Neutrophil (primary cell): Measurements from ENCODE around the gene CENPN.

Experiments
- H3K27ac ChIP-seq: fragments of 200-600 bp; sonication (generic); 2 replicates; pipeline ENCODE4 v1.5.1; 2016; ENCODE audit warnings: mild to moderate bottlenecking, moderate library complexity
- H3K27me3 ChIP-seq: fragments of 200-600 bp; sonication (generic); 2 replicates; pipeline ENCODE4 v1.6.0; 2016; ENCODE audit warnings: mild to moderate bottlenecking
- H3K36me3 ChIP-seq: fragments of 200-600 bp; sonication (generic); 2 replicates; pipeline ENCODE4 v1.5.1; 2017
- H3K4me1 ChIP-seq, 2 experiments: fragments of 200-600 bp in 1 of 2; sonication (generic) in 1 of 2; 1 replicate in 1 of 2; 2 replicates in 1 of 2; pipeline versions ENCODE4 v1.5.1 to v1.6.1; 2013 to 2016; ENCODE audit warnings: low read depth in 1 of 2, low read length in 1 of 2, mild to moderate bottlenecking in 1 of 2, moderate library complexity in 1 of 2; ENCODE audit not compliant: control insufficient read depth in 1 of 2, insufficient read depth in 1 of 2
- H3K4me3 ChIP-seq, 2 experiments: fragments of 200-600 bp in 1 of 2; sonication (generic) in 1 of 2; 1 replicate in 1 of 2; 2 replicates in 1 of 2; pipeline ENCODE4 v1.5.1; 2013 to 2016; ENCODE audit warnings: low read depth in 1 of 2, low read length in 1 of 2, mild to moderate bottlenecking in 1 of 2, moderate library complexity in 1 of 2
- H3K9me3 ChIP-seq: fragments of 200-600 bp; sonication (generic); 2 replicates; pipeline ENCODE4 v1.5.1; 2016
- TF ChIP-seq, protein P1 (sequence below): fragments of 200-600 bp; sonication (generic); IDR thresholded peaks from 2 replicates; pipeline ENCODE4 v1.5.1; 2016; ENCODE audit warnings: antibody characterized with exemption

The CENPN gene

DNA sequence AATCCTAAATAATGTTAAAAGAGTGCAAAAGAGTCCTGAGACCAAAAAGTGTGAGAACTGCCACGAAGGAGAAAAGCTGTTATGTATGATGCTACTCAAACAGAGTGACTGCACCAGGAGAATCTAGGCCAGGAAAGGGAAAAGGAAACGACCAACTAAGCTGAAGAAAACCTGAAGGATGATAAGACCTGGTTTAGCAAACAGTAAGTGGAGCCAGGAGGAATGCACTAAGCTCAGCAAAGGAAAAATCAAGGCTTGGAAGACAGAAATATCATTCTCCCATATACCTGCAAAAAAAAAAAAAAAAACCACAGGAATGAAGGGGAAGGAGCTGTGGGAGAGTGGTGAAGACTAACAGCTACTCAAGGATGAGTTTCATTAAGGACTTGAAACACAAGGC lies 21.4 kb upstream of the CENPN start:
- H3K9me3 ChIP-seq = no peaks in the 10 kb centered on the region
- TF ChIP-seq, protein P1, sequence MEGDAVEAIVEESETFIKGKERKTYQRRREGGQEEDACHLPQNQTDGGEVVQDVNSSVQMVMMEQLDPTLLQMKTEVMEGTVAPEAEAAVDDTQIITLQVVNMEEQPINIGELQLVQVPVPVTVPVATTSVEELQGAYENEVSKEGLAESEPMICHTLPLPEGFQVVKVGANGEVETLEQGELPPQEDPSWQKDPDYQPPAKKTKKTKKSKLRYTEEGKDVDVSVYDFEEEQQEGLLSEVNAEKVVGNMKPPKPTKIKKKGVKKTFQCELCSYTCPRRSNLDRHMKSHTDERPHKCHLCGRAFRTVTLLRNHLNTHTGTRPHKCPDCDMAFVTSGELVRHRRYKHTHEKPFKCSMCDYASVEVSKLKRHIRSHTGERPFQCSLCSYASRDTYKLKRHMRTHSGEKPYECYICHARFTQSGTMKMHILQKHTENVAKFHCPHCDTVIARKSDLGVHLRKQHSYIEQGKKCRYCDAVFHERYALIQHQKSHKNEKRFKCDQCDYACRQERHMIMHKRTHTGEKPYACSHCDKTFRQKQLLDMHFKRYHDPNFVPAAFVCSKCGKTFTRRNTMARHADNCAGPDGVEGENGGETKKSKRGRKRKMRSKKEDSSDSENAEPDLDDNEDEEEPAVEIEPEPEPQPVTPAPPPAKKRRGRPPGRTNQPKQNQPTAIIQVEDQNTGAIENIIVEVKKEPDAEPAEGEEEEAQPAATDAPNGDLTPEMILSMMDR = no peak
- H3K4me1 ChIP-seq = no peaks in the 10 kb centered on the region
- no peaks in the 10 kb centered on the region for H3K36me3 ChIP-seq
- no peak overlapping the region for H3K27ac ChIP-seq
- no peaks in the 10 kb centered on the region for H3K27me3 ChIP-seq
- H3K4me3 ChIP-seq = no peak overlapping the region

DNA sequence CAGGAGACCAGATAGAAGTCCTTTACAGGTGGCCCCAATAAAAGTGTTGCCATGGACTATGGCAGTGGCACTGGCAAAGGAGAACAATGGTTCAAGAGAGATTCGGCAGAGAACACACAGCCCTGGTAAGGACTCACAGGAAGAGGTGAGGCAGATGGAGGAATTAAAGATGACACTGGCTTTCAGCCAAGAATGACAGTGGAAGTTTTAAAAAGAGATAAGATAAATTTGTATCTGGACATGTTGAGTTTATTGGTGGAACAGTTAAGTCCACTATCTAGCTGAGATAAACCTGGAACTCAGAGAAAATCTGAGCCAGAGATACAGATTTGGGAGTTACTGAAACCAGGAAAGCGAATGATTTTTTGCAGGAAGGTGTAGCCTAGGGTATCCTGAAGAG lies 20.5 kb upstream of the CENPN start:
- Histone ChIP-seq H3K36me3 (no peaks in the 10 kb centered on the region), H3K27me3 (no peaks in the 10 kb centered on the region), H3K27ac (no peak overlapping the region), H3K9me3 (no peaks in the 10 kb centered on the region), H3K4me3 (no peak overlapping the region), H3K4me1 (no peaks in the 10 kb centered on the region)
- TF ChIP-seq, protein P1 = no peak

- no peaks in the 10 kb centered on the region for H3K9me3 ChIP-seq
- no peaks in the 10 kb centered on the region for H3K36me3 ChIP-seq
- no peaks in the 10 kb centered on the region for H3K27me3 ChIP-seq
- no peak overlapping the region for H3K27ac ChIP-seq
- no peak overlapping the region for H3K4me3 ChIP-seq
- TF ChIP-seq, protein P1 = no peak
- H3K4me1 ChIP-seq = no peaks in the 10 kb centered on the region
Observed at GRCh38 chr16:80988756-80989155, 18.3 kb upstream of the CENPN start.

- TF ChIP-seq, protein P1 = no peak
- no peak overlapping the region for H3K27ac ChIP-seq
- no peak overlapping the region for H3K4me3 ChIP-seq
- H3K36me3 ChIP-seq = no peaks in the 10 kb centered on the region
- no peaks in the 10 kb centered on the region for H3K9me3 ChIP-seq
- H3K4me1 ChIP-seq = no peaks in the 10 kb centered on the region
- no peaks in the 10 kb centered on the region for H3K27me3 ChIP-seq
Observed at GRCh38 chr16:80989801-80990200, 17.2 kb upstream of the CENPN start.

GRCh38 chr16:80990577-80990976 lies 16.4 kb upstream of the CENPN start:
- Histone ChIP-seq H3K4me3 (no peak overlapping the region), H3K4me1 (no peaks in the 10 kb centered on the region), H3K9me3 (no peaks in the 10 kb centered on the region), H3K36me3 (no peaks in the 10 kb centered on the region), H3K27me3 (no peaks in the 10 kb centered on the region), H3K27ac (no peak overlapping the region)
- TF ChIP-seq, protein P1 = no peak

DNA sequence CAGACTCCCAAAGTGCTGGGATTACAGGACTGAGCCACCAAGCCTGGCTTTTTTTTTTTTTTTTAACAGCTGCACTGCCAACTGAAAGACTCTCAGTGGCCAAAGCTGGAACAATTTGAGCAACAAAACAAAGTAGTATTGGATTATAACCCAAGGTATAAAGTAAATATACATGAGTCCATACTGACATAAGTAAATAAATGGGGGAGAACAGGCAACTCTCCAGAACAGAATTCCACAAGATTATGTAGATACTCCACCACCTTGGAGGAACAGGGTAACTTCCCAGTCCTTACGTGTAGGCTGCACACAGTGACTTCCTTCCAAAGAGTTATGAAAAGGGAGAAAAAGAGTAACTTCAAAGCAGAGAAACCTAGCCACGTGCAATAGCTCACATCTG lies 16.0 kb upstream of the CENPN start:
- Histone ChIP-seq H3K4me3 (no peak overlapping the region), H3K36me3 (no peaks in the 10 kb centered on the region), H3K27ac (no peak overlapping the region), H3K9me3 (no peaks in the 10 kb centered on the region), H3K27me3 (no peaks in the 10 kb centered on the region), H3K4me1 (no peaks in the 10 kb centered on the region)
- TF ChIP-seq, protein P1 = no peak
